Heart left ventricle (tissue), 13 donors: Measurements from ENCODE around the gene MAP4K1.

Experiments
- POLR2A ChIP-seq, 2 donors: fragments of 450-650 bp; IDR thresholded peaks; one replicate each; pipeline ENCODE4 v1.6.1; 2017; ENCODE audit warnings: antibody characterized with exemption in 2 of 2, mild to moderate bottlenecking in 2 of 2, moderate library complexity in 2 of 2
- TF ChIP-seq, protein P1 (sequence below), 12 donors: fragments of 200-600 bp; sonication (generic) in 4 of 12; IDR thresholded peaks; one replicate each; pipeline versions ENCODE4 v1.5.0 to v1.8.0; 2018 to 2022; ENCODE audit warnings: antibody characterized with exemption in 12 of 12, mild to moderate bottlenecking in 5 of 12
- donor health status: ischemic (EF 13 %, LVEDD 7.1; RV severe dilation, severe dysfunction).
- donor health status: DM: no; HTN: yes; CAD: no.
- donor health status: DM: no; HTN: no; CAD: no.
- donor health status: ischemic (EF 25% LVEDD 6.9; RV normal size, moderate dysfunction).
- donor health status: ischemic (EF 25% LVEDD 5.7; RV mildly dilated, moderate dysfunction).
- donor health status: ischemic (EF 35%, LVEDD 5.7; RV mildly dilated, moderate dysfunction).
- donor health status: nonischemic (EF 11% LVEDD 7.7; RV severe dilation, severe dysfunction).
- donor health status: DM: yes; HTN: yes; CAD: no.
- donor health status: PGD.
- donor health status: ischemic (EF 29% LVEDD 5.4; RV normal size, mild dysfunction).
- donor health status: nonischemic (EF 23%, LVEDD 6.1; RV moderate dilation, normal function).

DNA sequence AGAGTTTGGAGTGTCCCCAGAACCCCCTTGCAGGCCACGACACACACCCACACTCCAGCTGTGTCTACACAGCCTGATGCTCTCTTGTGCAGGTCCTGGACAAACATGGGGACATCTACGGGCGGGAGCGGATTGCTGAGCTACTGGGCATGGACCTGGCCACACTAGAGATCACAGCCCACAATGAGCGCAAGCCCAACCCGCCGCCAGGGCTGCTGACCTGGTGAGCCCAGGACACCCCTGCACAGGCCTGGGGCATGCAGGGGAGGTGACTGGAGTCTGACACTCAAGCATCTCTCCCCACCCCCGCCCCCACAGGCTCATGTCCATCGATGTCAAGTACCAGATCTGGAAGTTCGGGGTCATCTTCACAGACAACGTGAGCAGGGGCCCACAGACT lies 39.9 kb downstream of the MAP4K1 start:
- TF ChIP-seq, protein P1, sequence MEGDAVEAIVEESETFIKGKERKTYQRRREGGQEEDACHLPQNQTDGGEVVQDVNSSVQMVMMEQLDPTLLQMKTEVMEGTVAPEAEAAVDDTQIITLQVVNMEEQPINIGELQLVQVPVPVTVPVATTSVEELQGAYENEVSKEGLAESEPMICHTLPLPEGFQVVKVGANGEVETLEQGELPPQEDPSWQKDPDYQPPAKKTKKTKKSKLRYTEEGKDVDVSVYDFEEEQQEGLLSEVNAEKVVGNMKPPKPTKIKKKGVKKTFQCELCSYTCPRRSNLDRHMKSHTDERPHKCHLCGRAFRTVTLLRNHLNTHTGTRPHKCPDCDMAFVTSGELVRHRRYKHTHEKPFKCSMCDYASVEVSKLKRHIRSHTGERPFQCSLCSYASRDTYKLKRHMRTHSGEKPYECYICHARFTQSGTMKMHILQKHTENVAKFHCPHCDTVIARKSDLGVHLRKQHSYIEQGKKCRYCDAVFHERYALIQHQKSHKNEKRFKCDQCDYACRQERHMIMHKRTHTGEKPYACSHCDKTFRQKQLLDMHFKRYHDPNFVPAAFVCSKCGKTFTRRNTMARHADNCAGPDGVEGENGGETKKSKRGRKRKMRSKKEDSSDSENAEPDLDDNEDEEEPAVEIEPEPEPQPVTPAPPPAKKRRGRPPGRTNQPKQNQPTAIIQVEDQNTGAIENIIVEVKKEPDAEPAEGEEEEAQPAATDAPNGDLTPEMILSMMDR (IDR thresholded peaks at IDR 0.05) = no peak
- no peak for TF ChIP-seq POLR2A (IDR thresholded peaks at IDR 0.05)
